Hepatocyte (in vitro differentiated cells): ENCODE data around the gene SIGLEC9. TPM values are rescaled to one million over a fixed set of nuclear protein-coding genes. Genes with fewer than 3 reads are reported as not detected.

Source experiments
- DNase-seq: peaks from one replicate; pipeline ENCODE4 v3.0.0-alpha.2; 2016; ENCODE audit warnings: low spot score
- H2AFZ ChIP-seq: fragments of 200-600 bp; sonication (generic); 2 replicates; pipeline ENCODE4 v1.6.0; 2016; ENCODE audit warnings: antibody characterized with exemption, mild to moderate bottlenecking
- H3K27ac ChIP-seq: fragments of 200-600 bp; sonication (generic); 2 replicates; pipeline ENCODE4 v1.5.1; 2016; ENCODE audit warnings: mild to moderate bottlenecking
- H3K27me3 ChIP-seq: fragments of 200-600 bp; sonication (generic); 2 replicates; pipeline ENCODE4 v1.6.1; 2016
- H3K36me3 ChIP-seq: fragments of 200-600 bp; sonication (generic); replicated peaks from 2 replicates; pipeline ENCODE4 v1.5.1; 2016; ENCODE audit warnings: low read depth; ENCODE audit not compliant: insufficient read depth
- H3K4me1 ChIP-seq: fragments of 200-600 bp; sonication (generic); 2 replicates; pipeline ENCODE4 v1.5.1; 2016; ENCODE audit warnings: mild to moderate bottlenecking, moderate library complexity; ENCODE audit not compliant: insufficient read depth
- H3K4me2 ChIP-seq: fragments of 200-600 bp; sonication (generic); 2 replicates; pipeline ENCODE4 v1.6.0; 2016
- H3K4me3 ChIP-seq: fragments of 200-600 bp; sonication (generic); 2 replicates; pipeline ENCODE4 v1.5.1; 2016; ENCODE audit warnings: mild to moderate bottlenecking
- H3K79me2 ChIP-seq: fragments of 200-600 bp; sonication (generic); 2 replicates; pipeline ENCODE4 v1.6.0; 2017; ENCODE audit warnings: mild to moderate bottlenecking
- H3K9me2 ChIP-seq: fragments of 200-600 bp; sonication (generic); replicated peaks from 2 replicates; pipeline ENCODE4 v1.6.0; 2017; ENCODE audit warnings: mild to moderate bottlenecking; ENCODE audit not compliant: insufficient read depth
- H3K9me3 ChIP-seq: fragments of 200-600 bp; sonication (generic); 2 replicates; pipeline ENCODE4 v1.5.1; 2016; ENCODE audit warnings: low read depth, mild to moderate bottlenecking
- H4K20me1 ChIP-seq: fragments of 200-600 bp; sonication (generic); 2 replicates; pipeline ENCODE4 v1.6.0; 2016; ENCODE audit warnings: mild to moderate bottlenecking; ENCODE audit not compliant: insufficient read depth, poor library complexity, severe bottlenecking
- CTCF ChIP-seq: fragments of 200-600 bp; sonication (generic); IDR thresholded peaks from 2 replicates; pipeline ENCODE4 v1.5.1; 2016; ENCODE audit warnings: antibody characterized with exemption, mild to moderate bottlenecking; ENCODE audit not compliant: poor library complexity
- EZH2 ChIP-seq: fragments of 200-600 bp; sonication (generic); IDR thresholded peaks from 2 replicates; pipeline ENCODE4 v1.6.1; 2016; ENCODE audit warnings: antibody characterized with exemption, mild to moderate bottlenecking, borderline replicate concordance
- EZH2phosphoT487 ChIP-seq: fragments of 200-600 bp; sonication (generic); IDR thresholded peaks from one replicate; pipeline ENCODE4 v1.6.1; 2018; ENCODE audit warnings: antibody characterized with exemption, mild to moderate bottlenecking, low read depth, moderate library complexity; ENCODE audit not compliant: unreplicated experiment, severe bottlenecking
- whole genome bisulfite sequencing: methylation state at CpG from one replicate; pipeline ENCODE4 v1.1.6; 2016; ENCODE audit warnings: low lambda C conversion rate; ENCODE audit errors: missing lambda C conversion rate; 5-methylcytosine and 5-hydroxymethylcytosine counted together
- polyA plus RNA-seq: library from polyadenylated mRNA; unstranded; fragments of >200 nt; fragmentation: Nextera tagmentation; extraction: Ambion mirVana; gene quantifications from 2 replicates; pipeline ENCODE4 v1.2.1, GENCODE V29; 2016
- total RNA-seq: library from RNA; depleted of rRNA; stranded (reverse); fragments of >200 nt; gene quantifications from 2 replicates; pipeline ENCODE4 v1.2.3, GENCODE V29; 2014

SIGLEC9 gene
- total and polyA plus RNA-seq, 2 experiments from 2014 or later = 0.77 to 1.5 TPM

- no peak overlapping the region for H3K4me3 ChIP-seq
- WGBS = 81% methylated on average over 9 of the region's 9 CpGs
- H3K9me2 ChIP-seq = no peaks in the 10 kb centered on the region
- no peak overlapping the region for H3K4me2 ChIP-seq
- H3K36me3 ChIP-seq = no peaks in the 10 kb centered on the region
- H3K27me3 ChIP-seq = no peaks in the 10 kb centered on the region
- H3K27ac ChIP-seq = no peak overlapping the region
- no peaks in the 10 kb centered on the region for H4K20me1 ChIP-seq
- TF ChIP-seq CTCF (no peak), EZH2phosphoT487 (no peak), EZH2 (no peak)
- DNase-seq = no peak
- no peak overlapping the region for H2AFZ ChIP-seq
- H3K9me3 ChIP-seq = no peaks in the 10 kb centered on the region
- H3K4me1 ChIP-seq = no peaks in the 10 kb centered on the region
- no peaks in the 10 kb centered on the region for H3K79me2 ChIP-seq
Measured at GRCh38 chr19:51137792-51138425, 13.2 kb downstream of the SIGLEC9 start.

GRCh38 chr19:51138549-51138979 is 13.9 kb downstream of the SIGLEC9 start:
- DNase-seq = no peak
- no peaks in the 10 kb centered on the region for H3K79me2 ChIP-seq
- H3K4me3 ChIP-seq = no peak overlapping the region
- no peaks in the 10 kb centered on the region for H3K9me2 ChIP-seq
- H2AFZ ChIP-seq = no peak overlapping the region
- TF ChIP-seq CTCF (no peak), EZH2 (no peak), EZH2phosphoT487 (no peak)
- WGBS = 90% methylated on average over 6 of the region's 6 CpGs
- no peaks in the 10 kb centered on the region for H3K9me3 ChIP-seq
- no peaks in the 10 kb centered on the region for H3K27me3 ChIP-seq
- H3K4me1 ChIP-seq = no peaks in the 10 kb centered on the region
- no peak overlapping the region for H3K4me2 ChIP-seq
- no peaks in the 10 kb centered on the region for H3K36me3 ChIP-seq
- H4K20me1 ChIP-seq = no peaks in the 10 kb centered on the region
- H3K27ac ChIP-seq = no peak overlapping the region

GRCh38 chr19:51139299-51140014 is 14.8 kb downstream of the SIGLEC9 start:
- no peaks in the 10 kb centered on the region for H3K27me3 ChIP-seq
- no peak for TF ChIP-seq EZH2phosphoT487
- WGBS = 81% methylated on average over 4 of the region's 4 CpGs
- H3K4me1 ChIP-seq = no peaks in the 10 kb centered on the region
- no peaks in the 10 kb centered on the region for H3K9me2 ChIP-seq
- no peak for DNase-seq
- no peaks in the 10 kb centered on the region for H3K9me3 ChIP-seq
- H2AFZ ChIP-seq = no peak overlapping the region
- no peak overlapping the region for H3K4me2 ChIP-seq
- no peaks in the 10 kb centered on the region for H3K79me2 ChIP-seq
- H3K36me3 ChIP-seq = no peaks in the 10 kb centered on the region
- no peak overlapping the region for H3K4me3 ChIP-seq
- H4K20me1 ChIP-seq = no peaks in the 10 kb centered on the region
- H3K27ac ChIP-seq = no peak overlapping the region

GRCh38 chr19:51140441-51140840 is 15.7 kb downstream of the SIGLEC9 start:
- Histone ChIP-seq H3K36me3 (no peaks in the 10 kb centered on the region), H3K27ac (no peak overlapping the region), H2AFZ (no peak overlapping the region), H3K4me1 (no peaks in the 10 kb centered on the region), H3K79me2 (no peaks in the 10 kb centered on the region), H3K9me2 (no peaks in the 10 kb centered on the region), H3K4me3 (no peak overlapping the region), H4K20me1 (no peaks in the 10 kb centered on the region), H3K9me3 (no peaks in the 10 kb centered on the region), H3K4me2 (no peak overlapping the region), H3K27me3 (no peaks in the 10 kb centered on the region)
- WGBS = 33% methylated on average over 6 of the region's 6 CpGs
- DNase-seq = no peak
- no peak for TF ChIP-seq CTCF
- TF ChIP-seq EZH2phosphoT487 = no peak
